Epithelial cell of proximal tubule (primary cell): ENCODE data around the gene SORBS1. TPM values are rescaled to one million over a fixed set of nuclear protein-coding genes. Genes with fewer than 3 reads are reported as not detected.
A peak's percentile ranks its signal among the peaks of the same experiment; 100 is the strongest.

Experiments used
- DNase-seq: peaks from one replicate; pipeline ENCODE4 v3.0.0-alpha.2; 2011; ENCODE audit warnings: low read depth
- H3K4me3 ChIP-seq: 2 replicates; pipeline ENCODE4 v1.5.1; 2011; ENCODE audit warnings: low read depth, mild to moderate bottlenecking, low read length
- CTCF ChIP-seq: conservative IDR thresholded peaks from 2 replicates; pipeline ENCODE4 v1.5.1; 2012; ENCODE audit warnings: low read depth, mild to moderate bottlenecking, low read length
- total RNA-seq: library from RNA; depleted of rRNA; stranded (reverse); fragments of >200 nt; gene quantifications from 2 replicates; pipeline ENCODE4 v1.2.3, GENCODE V29; 2015

SORBS1 gene
- total RNA-seq, 1 donor from 2014 or later: 7.0 TPM

DNA sequence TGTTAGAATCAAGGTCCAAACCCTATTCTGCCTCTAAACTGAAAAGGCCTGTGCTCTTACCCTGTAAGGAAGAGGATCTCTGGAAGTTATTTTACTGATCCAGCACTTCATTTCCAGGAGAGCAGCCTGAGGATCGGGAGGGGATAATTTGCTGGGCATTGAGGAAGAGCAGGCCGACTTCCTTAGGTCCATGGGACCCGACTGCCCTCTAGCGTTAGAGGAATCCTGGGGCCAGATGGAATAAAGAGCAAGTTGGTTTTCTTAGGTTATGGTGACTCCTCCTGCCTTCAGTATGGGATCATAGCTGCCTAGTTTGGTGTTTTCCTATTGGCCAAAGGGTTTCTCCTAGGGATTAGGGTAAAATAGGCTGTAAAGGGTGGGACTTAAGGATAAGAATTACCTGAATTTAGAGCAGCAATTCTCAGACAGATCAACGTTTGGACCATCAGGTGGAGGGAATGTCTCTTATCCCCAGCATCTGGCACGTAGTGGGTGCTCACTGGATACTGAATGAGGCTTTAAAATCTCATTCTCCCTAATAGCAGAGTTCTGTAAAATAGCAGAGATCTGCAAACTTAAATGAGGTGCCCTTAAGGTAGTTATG, 40.0 kb upstream of the SORBS1 start:
- no peak overlapping the region for H3K4me3 ChIP-seq
- peak; percentile 56 for DNase-seq
- peak; percentile 100 for TF ChIP-seq CTCF

DNA sequence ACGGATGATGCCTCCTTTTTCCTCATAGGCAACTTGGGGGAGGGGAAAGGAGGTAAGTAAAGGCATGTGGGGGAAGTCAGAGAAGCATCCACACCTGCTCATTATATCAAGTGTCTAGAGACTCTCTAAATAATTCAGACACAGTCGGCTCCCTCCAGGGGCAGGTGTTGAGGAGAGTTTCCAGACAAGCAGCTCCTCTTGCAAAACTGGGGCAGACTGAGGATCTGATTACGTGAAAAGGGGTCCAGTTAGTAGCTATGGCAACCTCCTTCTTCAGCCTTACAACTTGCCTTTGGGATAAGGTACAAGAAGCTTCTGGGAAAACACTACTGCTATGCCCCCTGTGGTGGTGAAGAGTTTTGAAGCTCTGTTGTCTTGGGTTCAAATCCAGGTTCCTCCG, 39.0 kb upstream of the SORBS1 start:
- TF ChIP-seq CTCF: no peak
- H3K4me3 ChIP-seq: no peak overlapping the region

GRCh38 chr10:95597788-95598187, 36.6 kb upstream of the SORBS1 start:
- H3K4me3 ChIP-seq: no peak overlapping the region
- no peak for DNase-seq
- TF ChIP-seq CTCF: no peak

More for the DNA sequence above, 39.0 kb upstream of the SORBS1 start:
- DNase-seq: no peak

DNA sequence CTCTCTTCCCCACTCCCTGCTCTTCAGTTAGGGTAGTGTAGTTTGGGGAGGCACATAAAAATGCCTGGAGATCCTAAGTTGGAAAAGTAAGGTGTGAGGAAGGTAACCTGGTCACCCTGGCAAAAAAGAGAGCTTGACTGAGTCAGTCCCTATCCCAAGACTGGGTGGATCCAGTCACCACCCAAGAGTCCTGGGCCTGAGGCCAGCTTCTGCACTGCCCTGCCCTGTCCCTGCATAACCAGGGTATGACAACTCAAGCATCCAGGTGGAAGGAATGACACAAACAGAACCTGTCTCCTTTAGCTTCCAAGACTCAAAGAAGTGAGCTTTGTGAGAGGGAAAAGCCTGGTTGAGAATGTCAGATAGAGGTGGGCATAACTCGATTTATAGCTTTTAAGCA, 26.9 kb upstream of the SORBS1 start:
- no peak overlapping the region for H3K4me3 ChIP-seq
- DNase-seq: no peak
- TF ChIP-seq CTCF: no peak

GRCh38 chr10:95579835-95580535, 18.8 kb upstream of the SORBS1 start:
- DNase-seq: no peak

GRCh38 chr10:95579292-95579691, 18.1 kb upstream of the SORBS1 start:
- H3K4me3 ChIP-seq: no peak overlapping the region
- no peak for DNase-seq
- no peak for TF ChIP-seq CTCF

More at GRCh38 chr10:95579835-95580535, 18.8 kb upstream of the SORBS1 start:
- TF ChIP-seq CTCF: no peak
- H3K4me3 ChIP-seq: no peak overlapping the region

- no peak for TF ChIP-seq CTCF
- no peak overlapping the region for H3K4me3 ChIP-seq
- DNase-seq: no peak
Observed at GRCh38 chr10:95578619-95579018, 17.4 kb upstream of the SORBS1 start.
